Panc1 (cell line): ENCODE data around the gene ITGB3. TPM values are rescaled to one million over a fixed set of nuclear protein-coding genes. Genes with fewer than 3 reads are reported as not detected.

Experiments used
- ATAC-seq: fragments of 200-7000 bp; cut with Tn5 transposase; 2 replicates; pipeline ENCODE4 v1.9.1; 2020; ENCODE audit warnings: mild to moderate bottlenecking, moderate library complexity
- BruUV-seq: library from RNA; stranded (reverse); fragments of 400-500 nt; replicated peaks from 2 replicates; lab custom pipeline; 2021; lab: Mats Ljungman, UMichigan
- CTCF ChIA-PET: fragments of 300-600 bp; sonication (Branson Sonifier 250); formaldehyde crosslinking; loops from one replicate; lab custom pipeline; 2022; ENCODE audit warnings: antibody characterized with exemption; lab: Charles Lee
- POLR2A ChIA-PET: fragments of 300-600 bp; sonication (Branson Sonifier 250); formaldehyde crosslinking; loops from one replicate; lab custom pipeline; 2022; ENCODE audit warnings: antibody characterized with exemption; lab: Charles Lee
- DNase-seq: peaks from one replicate; pipeline ENCODE4 v3.0.0-alpha.2; 2010; ENCODE audit warnings: low read depth, low spot score
- H3K27ac ChIP-seq: 2 replicates; pipeline ENCODE4 v1.5.1; 2011; ENCODE audit warnings: mild to moderate bottlenecking, low read length, inconsistent platforms
- H3K27me3 ChIP-seq: fragments of 200-500 bp; sonication (Bioruptor generic); 2 replicates; pipeline ENCODE4 v1.6.0; 2014; ENCODE audit warnings: low read length, inconsistent platforms; ENCODE audit not compliant: control insufficient read depth, insufficient read depth
- H3K36me3 ChIP-seq: fragments of 200-500 bp; sonication (Bioruptor generic); 2 replicates; pipeline ENCODE4 v1.5.1; 2014; ENCODE audit warnings: inconsistent platforms, mild to moderate bottlenecking, low read length, moderate library complexity; ENCODE audit not compliant: control insufficient read depth, insufficient read depth
- H3K4me1 ChIP-seq: 2 replicates; pipeline ENCODE4 v1.5.1; 2011; ENCODE audit warnings: inconsistent platforms, mild to moderate bottlenecking, low read length, moderate library complexity; ENCODE audit not compliant: control insufficient read depth, insufficient read depth
- H3K4me3 ChIP-seq, 2 experiments: 2 replicates each; pipeline ENCODE4 v1.5.1; 2011 to 2012; ENCODE audit warnings: low read depth in 2 of 2, low read length in 2 of 2, mild to moderate bottlenecking in 2 of 2, inconsistent platforms in 1 of 2, moderate library complexity in 1 of 2
- H3K9me3 ChIP-seq: fragments of 200-500 bp; sonication (Bioruptor generic); 2 replicates; pipeline ENCODE4 v1.5.1; 2014; ENCODE audit warnings: low read depth, mild to moderate bottlenecking, inconsistent platforms, low read length, moderate library complexity; ENCODE audit not compliant: control insufficient read depth, insufficient read depth
- CTCF ChIP-seq: fragments of 450-650 bp; IDR thresholded peaks from 2 replicates; pipeline ENCODE4 v1.5.1; 2017; ENCODE audit warnings: mild to moderate bottlenecking
- POLR2AphosphoS5 ChIP-seq: IDR thresholded peaks from 2 replicates; pipeline ENCODE4 v1.6.1; 2012; ENCODE audit warnings: mild to moderate bottlenecking, low read depth, low read length, moderate library complexity
- REST ChIP-seq, 2 experiments: IDR thresholded peaks; 2 replicates each; pipeline ENCODE4 v1.6.1; 2011 to 2012; ENCODE audit warnings: low read depth in 2 of 2, control low read depth in 1 of 2, low read length in 1 of 2, mild to moderate bottlenecking in 1 of 2, moderate library complexity in 1 of 2; ENCODE audit not compliant: insufficient read depth in 1 of 2
- SIN3A ChIP-seq: IDR thresholded peaks from 2 replicates; pipeline ENCODE4 v1.6.1; 2012; ENCODE audit warnings: low read depth, mild to moderate bottlenecking, low read length, moderate library complexity, borderline replicate concordance; ENCODE audit not compliant: insufficient read depth
- TCF7L2 ChIP-seq: IDR thresholded peaks from 2 replicates; pipeline ENCODE4 v1.6.1; 2011; ENCODE audit warnings: mild to moderate bottlenecking, low read depth, low read length, inconsistent platforms
- in situ Hi-C: cut with HindIII; loops from 2 replicates; pipeline ENCODE4 v1.10.0; 2016; ENCODE audit warnings: low sequenced_read_pairs, low pct_unique_long_range_greater_than_20kb
- intact Hi-C: fragments of 100-400 bp; cut with micrococcal nuclease; formaldehyde crosslinking; loops from one replicate; pipeline ENCODE4 v1.10.0; 2022; ENCODE audit not compliant: unreplicated experiment
- total RNA-seq: library from RNA; stranded (reverse); gene quantifications from one replicate; pipeline ENCODE4 v1.2.1, GENCODE V29; 2021; ENCODE audit not compliant: unreplicated experiment

The ITGB3 gene
- total RNA-seq, 1 experiment from 2014 or later = 17.6 TPM

- H3K9me3 ChIP-seq = no peaks in the 10 kb centered on the region
- H3K4me1 ChIP-seq = peaks cover 18% of the 10 kb centered on the region
- TF ChIP-seq POLR2AphosphoS5 (no peak), TCF7L2 (no peak), SIN3A (no peak), CTCF (no peak), REST (IDR thresholded peaks at IDR 0.05; ENCODE audit: insufficient read depth in 1 of 2, low read depth in 2 of 2, low read length in 1 of 2) (no peak)
- H3K27me3 ChIP-seq = no peaks in the 10 kb centered on the region
- intact Hi-C loops = no loop called here
- ChIA-PET POLR2A (no interaction called here), CTCF (no interaction called here)
- no peak overlapping the region for H3K4me3 ChIP-seq
- H3K27ac ChIP-seq = peak overlapping the region; percentile 10; the same call in 1 of the 2 replicates
- no TSS peak for BruUV-seq
- no peaks in the 10 kb centered on the region for H3K36me3 ChIP-seq
- ATAC-seq = no peak
- no peak for DNase-seq
- in situ Hi-C loops = no loop called here
Measured at GRCh38 chr17:47275245-47275984, 21.8 kb downstream of the ITGB3 start.

DNA sequence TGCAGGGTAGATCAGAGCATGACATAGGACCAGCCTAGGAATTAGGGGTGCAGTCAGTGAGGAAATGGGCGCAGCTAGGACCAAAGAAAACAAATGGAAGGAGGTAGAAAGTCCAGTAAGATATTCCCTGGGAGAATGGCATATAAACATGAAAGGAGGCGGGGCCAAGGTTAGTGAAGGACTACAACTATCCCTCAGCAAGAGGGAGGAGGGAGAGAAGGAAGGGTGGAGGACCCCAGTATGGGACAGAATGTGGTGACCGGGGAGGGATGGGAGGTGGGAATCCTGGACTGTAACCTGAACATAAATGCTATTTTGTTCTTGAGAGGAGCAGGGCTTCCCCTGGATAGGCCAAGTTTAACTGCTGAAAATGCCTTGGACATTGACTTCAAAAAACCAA lies 22.8 kb downstream of the ITGB3 start:
- POLR2A ChIA-PET = no interaction called here
- in situ Hi-C loops = no loop called here
- BruUV-seq = no TSS peak

More for the DNA sequence above, 22.8 kb downstream of the ITGB3 start:
- CTCF ChIA-PET = no interaction called here
- Histone ChIP-seq H3K4me3 (no peak overlapping the region), H3K27me3 (no peaks in the 10 kb centered on the region), H3K4me1 (peaks cover 18% of the 10 kb centered on the region), H3K9me3 (no peaks in the 10 kb centered on the region), H3K36me3 (no peaks in the 10 kb centered on the region), H3K27ac (peak overlapping the region; percentile 59; the same call in 1 of the 2 replicates)
- no peak for DNase-seq
- TF ChIP-seq CTCF (no peak), REST (IDR thresholded peaks at IDR 0.05; ENCODE audit: insufficient read depth in 1 of 2, low read depth in 2 of 2, low read length in 1 of 2) (no peak), SIN3A (no peak), POLR2AphosphoS5 (no peak), TCF7L2 (no peak)
- intact Hi-C loops = no loop called here
- ATAC-seq = no peak
